Activated T-cell treated with anti-CD3 and anti-CD28 coated beads, Interleukin-2, amount 50 U/mL, for 48 hours (primary cell): ENCODE results near the gene AZU1.
"Not testable (repeated sequence)": the region's sequence is repeated elsewhere in the genome, so short reads cannot be mapped to it uniquely, and the experiment has no call there.

ENCODE experiments used
- DNase-seq, 2 experiments: peaks; one replicate each; pipeline ENCODE4 v3.0.0-alpha.2; 2020

AZU1 gene

GRCh38 chr19:875265-875879, 47.7 kb downstream of the AZU1 start:
- no peak for DNase-seq

DNA sequence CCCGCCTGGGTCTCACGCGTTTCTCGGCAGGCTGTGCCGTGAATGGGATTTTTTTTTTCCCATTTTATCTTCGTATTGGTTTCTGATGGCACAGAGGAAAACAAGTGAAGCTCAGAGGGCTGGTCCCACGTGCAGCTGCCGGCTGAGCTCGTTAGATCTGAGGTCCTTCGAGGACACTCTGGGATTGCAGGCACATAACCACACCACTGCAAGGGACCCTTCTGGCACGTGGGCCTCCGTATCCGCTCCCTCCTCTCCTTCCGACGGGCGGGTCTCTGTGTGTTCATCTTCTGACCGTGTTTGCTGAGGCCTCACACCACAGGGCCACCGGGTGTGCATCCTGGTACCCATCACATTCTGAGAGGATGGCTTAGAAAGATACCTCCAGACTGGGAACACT, 48.5 kb downstream of the AZU1 start:
- DNase-seq: no peak

DNA sequence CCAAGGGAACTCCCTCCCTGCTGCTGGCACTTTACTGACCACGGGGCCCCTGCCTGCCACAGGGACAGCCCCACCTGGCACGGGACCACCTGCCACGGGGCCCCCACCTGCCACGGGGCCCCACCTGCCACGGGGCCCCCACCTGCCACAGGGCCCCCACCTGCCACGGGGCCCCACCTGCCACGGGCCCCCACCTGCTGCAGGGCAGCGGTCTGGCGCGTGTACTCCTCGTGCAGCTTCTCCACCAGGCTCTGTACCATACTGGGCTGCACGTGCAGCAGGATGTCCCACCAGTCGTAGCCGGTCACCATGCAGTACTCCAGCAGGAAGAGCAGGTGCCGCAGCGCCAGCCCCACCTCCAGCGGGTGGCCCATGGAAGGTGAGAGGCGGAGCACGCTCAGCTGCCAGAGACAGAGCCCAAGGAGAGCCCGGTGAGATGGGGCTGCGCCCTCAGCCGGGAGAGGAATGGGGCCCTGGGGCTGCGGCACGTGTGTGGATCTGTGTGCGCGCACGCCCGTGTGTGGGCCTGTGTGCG, 49.2 kb downstream of the AZU1 start:
- no peak for DNase-seq

GRCh38 chr19:877992-878660, 50.5 kb downstream of the AZU1 start:
- not testable (repeated sequence) for DNase-seq

DNA sequence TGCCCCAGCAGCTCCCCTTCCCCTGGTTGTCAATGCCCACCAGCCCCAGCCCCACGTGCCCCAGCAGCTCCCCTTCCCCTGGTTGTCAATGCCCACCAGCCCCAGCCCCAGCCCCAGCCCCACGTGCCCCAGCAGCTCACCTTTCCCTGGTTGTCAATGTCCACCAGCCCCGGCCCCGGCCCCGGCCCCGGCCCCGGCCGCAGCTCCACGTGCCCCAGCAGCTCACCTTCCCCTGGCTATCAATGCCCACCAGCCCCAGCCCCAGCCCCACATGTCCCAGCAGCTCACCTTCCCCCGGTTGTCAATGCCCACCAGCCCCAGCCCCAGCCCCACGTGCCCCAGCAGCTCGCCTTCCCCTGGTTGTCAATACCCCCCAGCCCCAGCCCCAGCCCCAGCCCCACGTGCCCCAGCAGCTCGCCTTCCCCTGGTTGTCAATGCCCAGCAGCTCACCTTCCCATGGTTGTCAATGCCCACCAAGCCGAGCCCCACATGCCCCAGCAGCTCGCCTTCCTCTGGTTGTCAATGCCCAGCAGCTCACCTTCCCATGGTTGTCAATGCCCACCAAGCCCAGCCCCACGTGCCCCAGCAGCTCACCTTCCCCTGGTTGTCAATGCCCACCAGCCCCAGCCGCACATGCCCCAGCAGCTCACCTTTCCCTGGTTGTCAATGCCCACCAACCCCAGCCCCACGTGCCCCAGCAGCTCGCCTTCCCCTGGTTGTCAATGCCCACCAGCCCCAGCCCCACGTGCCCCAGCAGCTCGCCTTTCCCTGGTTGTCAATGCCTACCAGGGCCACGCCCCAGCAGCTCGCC, 51.3 kb downstream of the AZU1 start:
- not testable (repeated sequence) for DNase-seq

GRCh38 chr19:879711-880438, 52.2 kb downstream of the AZU1 start:
- DNase-seq: no peak
